ENCODE data around the gene COX4I1. TPM values are rescaled to one million over a fixed set of nuclear protein-coding genes. Genes with fewer than 3 reads are reported as not detected.

Gene COX4I1
- total RNA-seq, 4 donors from 2014 or later, result 379 to 637 (median 462) TPM

DNA sequence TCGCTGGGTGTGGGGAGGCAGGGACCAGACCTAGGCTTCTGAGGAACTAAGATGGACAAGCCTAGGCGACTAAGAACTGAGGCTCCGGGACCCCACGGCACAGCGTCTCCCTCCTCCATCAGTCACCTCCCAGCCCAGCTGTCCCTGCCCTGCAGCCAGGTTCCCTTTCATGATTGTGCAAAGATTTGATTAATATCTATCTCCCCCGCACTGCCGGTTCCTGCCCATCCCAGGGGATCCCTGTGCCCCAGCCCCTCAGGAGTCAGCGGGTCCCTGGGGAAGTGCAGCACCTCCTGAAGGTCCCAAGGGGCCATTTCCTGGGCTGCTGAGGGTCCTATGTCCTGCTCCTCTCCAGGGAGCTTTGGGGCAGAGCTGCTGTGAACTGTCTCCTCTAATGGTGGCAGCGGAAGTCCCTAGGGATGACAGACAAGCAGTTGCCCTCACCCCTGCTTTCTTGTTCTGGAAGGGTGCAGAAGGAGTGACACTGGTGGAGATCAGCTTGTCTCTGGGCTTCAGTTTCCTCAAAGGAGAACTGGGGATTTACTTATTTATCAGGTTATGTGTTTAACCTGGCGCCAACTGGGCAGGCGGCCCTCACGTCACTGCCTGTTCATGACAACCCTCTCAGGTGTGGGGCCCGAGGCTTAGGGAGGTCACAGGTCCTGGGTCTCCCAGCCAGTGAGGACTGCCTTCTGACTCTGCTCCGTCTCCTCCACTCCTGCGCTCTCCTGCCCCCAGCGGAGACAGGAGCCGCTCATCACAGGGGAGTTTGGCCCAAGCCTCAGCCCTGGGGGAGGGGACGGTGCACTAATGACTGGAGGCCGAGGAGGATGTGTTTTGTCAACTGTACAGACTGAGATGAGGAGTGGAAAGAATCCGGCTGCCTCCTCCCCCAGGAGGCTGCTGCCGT, 46.7 kb upstream of the COX4I1 start:
- DNase-seq (ENCODE audit: low spot score), result no peak
- TF ChIP-seq, protein P1, sequence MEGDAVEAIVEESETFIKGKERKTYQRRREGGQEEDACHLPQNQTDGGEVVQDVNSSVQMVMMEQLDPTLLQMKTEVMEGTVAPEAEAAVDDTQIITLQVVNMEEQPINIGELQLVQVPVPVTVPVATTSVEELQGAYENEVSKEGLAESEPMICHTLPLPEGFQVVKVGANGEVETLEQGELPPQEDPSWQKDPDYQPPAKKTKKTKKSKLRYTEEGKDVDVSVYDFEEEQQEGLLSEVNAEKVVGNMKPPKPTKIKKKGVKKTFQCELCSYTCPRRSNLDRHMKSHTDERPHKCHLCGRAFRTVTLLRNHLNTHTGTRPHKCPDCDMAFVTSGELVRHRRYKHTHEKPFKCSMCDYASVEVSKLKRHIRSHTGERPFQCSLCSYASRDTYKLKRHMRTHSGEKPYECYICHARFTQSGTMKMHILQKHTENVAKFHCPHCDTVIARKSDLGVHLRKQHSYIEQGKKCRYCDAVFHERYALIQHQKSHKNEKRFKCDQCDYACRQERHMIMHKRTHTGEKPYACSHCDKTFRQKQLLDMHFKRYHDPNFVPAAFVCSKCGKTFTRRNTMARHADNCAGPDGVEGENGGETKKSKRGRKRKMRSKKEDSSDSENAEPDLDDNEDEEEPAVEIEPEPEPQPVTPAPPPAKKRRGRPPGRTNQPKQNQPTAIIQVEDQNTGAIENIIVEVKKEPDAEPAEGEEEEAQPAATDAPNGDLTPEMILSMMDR (IDR thresholded peaks at IDR 0.05), result no peak
- peak; percentile 37 for ATAC-seq (ENCODE audit: low FRiP score)

GRCh38 chr16:85753559-85753958, 45.9 kb upstream of the COX4I1 start:
- TF ChIP-seq, protein P1 (IDR thresholded peaks at IDR 0.05), result no peak
- ATAC-seq (ENCODE audit: low FRiP score), result no peak

DNA sequence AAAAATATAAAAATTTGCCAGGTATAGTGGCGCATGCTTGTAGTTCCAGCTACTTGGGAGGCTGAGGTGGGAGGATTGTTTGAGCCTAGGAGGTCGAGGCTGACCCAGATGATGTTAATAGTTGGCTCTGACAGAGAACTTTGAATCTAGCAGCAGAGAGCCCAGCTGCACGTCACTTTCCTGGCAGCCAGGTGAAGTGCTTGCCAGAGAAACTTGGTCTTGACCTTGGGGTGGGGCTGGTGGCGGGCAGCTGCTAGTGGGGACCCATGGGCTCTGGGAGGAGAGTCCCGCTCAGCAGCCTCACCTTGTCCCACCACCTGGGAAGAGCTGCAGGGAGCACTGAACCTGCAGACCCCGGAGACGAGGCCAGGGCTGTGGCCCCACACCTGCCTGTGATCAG, 45.5 kb upstream of the COX4I1 start:
- TF ChIP-seq, protein P1 (IDR thresholded peaks at IDR 0.05), result no peak
- DNase-seq (ENCODE audit: low spot score) (no peak), ATAC-seq (ENCODE audit: low FRiP score) (no peak)

More at GRCh38 chr16:85753559-85753958, 45.9 kb upstream of the COX4I1 start:
- DNase-seq (ENCODE audit: low spot score), result no peak

DNA sequence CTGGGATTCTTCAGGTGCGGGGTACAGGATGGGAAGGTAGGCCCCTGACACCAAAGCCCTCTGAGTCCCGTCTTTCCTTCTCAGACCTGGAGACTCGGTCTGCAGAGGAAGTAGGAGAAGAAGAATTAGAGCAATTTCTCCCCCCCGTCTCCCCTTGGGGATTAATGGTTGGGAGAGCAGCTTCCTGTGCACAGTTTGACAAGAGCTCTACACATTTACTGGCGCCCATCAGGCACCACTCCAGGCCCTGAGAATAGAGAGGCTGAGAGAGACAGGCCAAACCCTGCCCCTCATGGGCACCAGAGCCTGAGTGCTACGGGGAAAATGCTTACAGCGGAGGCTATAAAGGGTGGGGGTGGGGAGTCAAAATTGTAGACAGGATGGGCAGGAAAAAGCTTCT, 45.1 kb upstream of the COX4I1 start:
- TF ChIP-seq, protein P1 (IDR thresholded peaks at IDR 0.05), result no peak
- DNase-seq (ENCODE audit: low spot score), result no peak
- ATAC-seq (ENCODE audit: low FRiP score), result no peak

GRCh38 chr16:85755929-85756768, 43.3 kb upstream of the COX4I1 start:
- TF ChIP-seq, protein P1 (IDR thresholded peaks at IDR 0.05), result no peak
- DNase-seq (ENCODE audit: low spot score) (no peak), ATAC-seq (ENCODE audit: low FRiP score) (no peak)

DNA sequence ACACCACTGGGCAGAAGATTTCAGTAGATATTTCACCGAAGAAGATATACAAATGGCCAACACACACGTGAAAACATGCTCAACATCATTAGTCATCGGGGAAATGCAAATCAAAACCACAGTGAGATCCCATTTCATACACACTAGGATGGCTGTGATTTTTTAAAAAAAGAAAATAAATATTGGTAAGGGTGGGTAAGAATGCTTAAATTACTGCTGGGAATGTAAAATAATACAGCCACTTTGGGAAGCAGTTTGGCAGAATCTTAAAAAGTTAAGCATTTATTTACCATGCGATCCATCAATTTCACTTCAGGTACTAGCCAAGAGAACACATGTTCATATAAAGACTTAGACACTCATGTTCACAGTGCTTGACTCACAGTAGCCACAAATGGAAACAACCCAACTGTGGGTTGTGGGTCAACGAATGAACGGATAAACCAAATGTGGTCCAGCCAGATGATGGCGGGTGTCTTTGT, 42.1 kb upstream of the COX4I1 start:
- TF ChIP-seq, protein P1 (IDR thresholded peaks at IDR 0.05), result no peak
- no peak for DNase-seq (ENCODE audit: low spot score)

More for the DNA sequence above, 42.1 kb upstream of the COX4I1 start:
- no peak for ATAC-seq (ENCODE audit: low FRiP score)

Measured in omental fat pad (tissue), 4 donors.